Measurements from ENCODE around the gene BRCA2. TPM values are rescaled to one million over a fixed set of nuclear protein-coding genes. Genes with fewer than 3 reads are reported as not detected.

The BRCA2 gene
- total RNA-seq, 4 donors from 2014 or later = 2.1 to 6.1 (median 4.1) TPM

DNA sequence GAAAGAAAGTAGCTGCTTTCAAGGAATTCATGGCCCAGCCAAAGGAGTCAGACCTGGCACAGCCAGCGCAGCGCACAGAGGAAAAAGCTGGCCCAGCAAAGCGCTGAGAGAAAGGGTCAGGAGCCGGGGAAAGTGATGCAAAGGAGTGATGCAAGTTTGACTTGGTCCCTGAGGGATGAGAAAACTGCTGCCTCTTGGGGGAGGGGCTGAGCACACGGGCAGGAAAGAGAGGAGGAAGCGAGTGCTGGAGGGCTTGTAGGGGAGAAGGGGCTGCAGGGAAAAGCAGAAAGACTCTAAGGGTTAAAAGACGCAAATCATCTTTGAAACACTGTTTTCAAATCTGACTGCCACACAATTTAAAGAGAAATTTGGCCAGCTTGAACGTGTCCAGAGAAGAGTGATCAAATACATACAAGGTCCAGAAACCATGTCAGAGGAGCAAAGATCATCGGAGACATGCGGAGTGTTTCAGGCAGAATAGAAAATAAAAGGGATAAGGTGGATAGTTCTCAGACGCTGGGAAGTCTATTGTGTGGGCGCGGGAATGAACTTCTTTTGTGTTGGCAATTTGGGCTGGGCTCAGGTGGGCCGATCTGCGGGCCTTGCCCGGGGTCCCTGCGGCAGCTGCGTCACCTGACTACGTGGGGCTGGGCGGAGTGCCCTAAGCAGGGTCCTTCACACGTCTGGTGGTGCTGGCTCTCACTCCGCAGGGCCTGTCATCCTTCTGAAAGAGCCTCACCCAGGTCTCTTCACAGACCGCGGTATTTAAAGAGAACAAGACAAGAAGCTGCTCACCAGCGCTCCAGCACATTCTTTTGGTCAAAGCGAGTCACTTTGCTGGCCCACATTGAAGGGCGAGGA, 94.5 kb downstream of the BRCA2 start:
- peak overlapping the region in 1 of 4 donors; percentile 17 for H3K4me3 ChIP-seq
- no peaks in the 10 kb centered on the region for H3K9me3 ChIP-seq
- peak overlapping the region in 2 of 4 donors; percentile 18 to 43 for H3K27ac ChIP-seq
- intact Hi-C loops (cut with DNase I) = no loop called here
- no peak for TF ChIP-seq POLR2A (IDR thresholded peaks at IDR 0.05)
- TF ChIP-seq, protein P1, sequence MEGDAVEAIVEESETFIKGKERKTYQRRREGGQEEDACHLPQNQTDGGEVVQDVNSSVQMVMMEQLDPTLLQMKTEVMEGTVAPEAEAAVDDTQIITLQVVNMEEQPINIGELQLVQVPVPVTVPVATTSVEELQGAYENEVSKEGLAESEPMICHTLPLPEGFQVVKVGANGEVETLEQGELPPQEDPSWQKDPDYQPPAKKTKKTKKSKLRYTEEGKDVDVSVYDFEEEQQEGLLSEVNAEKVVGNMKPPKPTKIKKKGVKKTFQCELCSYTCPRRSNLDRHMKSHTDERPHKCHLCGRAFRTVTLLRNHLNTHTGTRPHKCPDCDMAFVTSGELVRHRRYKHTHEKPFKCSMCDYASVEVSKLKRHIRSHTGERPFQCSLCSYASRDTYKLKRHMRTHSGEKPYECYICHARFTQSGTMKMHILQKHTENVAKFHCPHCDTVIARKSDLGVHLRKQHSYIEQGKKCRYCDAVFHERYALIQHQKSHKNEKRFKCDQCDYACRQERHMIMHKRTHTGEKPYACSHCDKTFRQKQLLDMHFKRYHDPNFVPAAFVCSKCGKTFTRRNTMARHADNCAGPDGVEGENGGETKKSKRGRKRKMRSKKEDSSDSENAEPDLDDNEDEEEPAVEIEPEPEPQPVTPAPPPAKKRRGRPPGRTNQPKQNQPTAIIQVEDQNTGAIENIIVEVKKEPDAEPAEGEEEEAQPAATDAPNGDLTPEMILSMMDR (IDR thresholded peaks at IDR 0.05) = no peak
- WGBS, 2 donors = 65 to 72% methylated on average over 26 to 27 of the region's 27 CpGs
- no peak for DNase-seq
- H3K27me3 ChIP-seq = no peaks in the 10 kb centered on the region
- peaks cover 0 to 26% (median 0%) of the 10 kb centered on the region in 3 donors for H3K36me3 ChIP-seq
- peaks cover 0 to 25% (median 7%) of the 10 kb centered on the region in 3 donors for H3K4me1 ChIP-seq

DNA sequence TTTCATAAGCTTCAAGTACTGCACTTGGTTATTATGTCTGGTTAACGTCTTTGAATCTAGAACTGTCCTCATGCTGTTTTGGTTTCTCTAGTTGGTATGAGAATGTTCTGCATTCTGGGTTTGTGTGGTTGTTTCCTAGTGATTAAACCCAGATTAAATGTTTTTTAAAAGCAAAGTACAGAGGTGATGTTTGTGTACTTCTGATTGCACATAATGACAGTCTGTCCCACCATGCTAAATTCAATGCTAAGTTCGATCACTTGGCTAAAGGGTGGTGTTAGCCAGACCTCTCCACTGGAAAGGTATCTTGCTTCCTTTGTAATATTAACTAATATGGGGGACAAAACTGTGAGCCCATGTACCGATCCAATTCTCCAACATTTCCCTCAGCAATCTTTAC, 98.0 kb downstream of the BRCA2 start:
- DNase-seq = no peak
- Histone ChIP-seq H3K27ac (no peak overlapping the region), H3K36me3 (no peaks in the 10 kb centered on the region), H3K9me3 (no peaks in the 10 kb centered on the region), H3K4me3 (no peak overlapping the region), H3K27me3 (no peaks in the 10 kb centered on the region), H3K4me1 (peaks cover 0 to 21% (median 7%) of the 10 kb centered on the region in 3 donors)
- 88 to 90% methylated on average over 3 of the region's 3 CpGs for WGBS, 2 donors
- intact Hi-C loops (cut with DNase I) = no loop called here
- no peak for TF ChIP-seq POLR2A (IDR thresholded peaks at IDR 0.05)
- TF ChIP-seq, protein P1 (IDR thresholded peaks at IDR 0.05) = no peak

DNA sequence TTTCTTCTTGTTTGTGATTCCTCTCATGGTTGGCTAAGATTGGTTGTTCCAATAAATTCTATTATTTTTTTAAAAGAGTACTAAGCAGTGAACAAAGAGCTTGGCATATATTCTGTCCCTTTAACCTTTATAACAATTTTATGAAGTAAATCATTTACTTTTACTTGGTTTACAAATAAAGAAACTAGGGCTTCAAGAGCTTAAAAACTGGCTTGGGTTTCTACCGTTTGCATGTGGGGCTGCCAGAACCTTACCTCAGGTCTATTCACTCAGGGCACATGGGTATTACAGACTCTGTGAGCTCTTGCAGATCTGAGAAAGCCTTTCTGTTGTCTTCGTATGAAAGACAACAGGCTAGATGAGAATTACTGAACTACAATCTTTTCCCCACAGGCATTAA, 99.3 kb downstream of the BRCA2 start:
- H3K36me3 ChIP-seq = no peaks in the 10 kb centered on the region
- WGBS, 2 donors = 69 to 73% methylated on average over 2 of the region's 2 CpGs
- no peak overlapping the region for H3K4me3 ChIP-seq
- no peak overlapping the region for H3K27ac ChIP-seq
- intact Hi-C loops (cut with DNase I) = no loop called here
- H3K4me1 ChIP-seq = peaks cover 0 to 8% (median 0%) of the 10 kb centered on the region in 3 donors
- no peaks in the 10 kb centered on the region for H3K27me3 ChIP-seq
- no peaks in the 10 kb centered on the region for H3K9me3 ChIP-seq
- DNase-seq = no peak
- TF ChIP-seq POLR2A (IDR thresholded peaks at IDR 0.05) = no peak
- TF ChIP-seq, protein P1 (IDR thresholded peaks at IDR 0.05) = no peak

DNA sequence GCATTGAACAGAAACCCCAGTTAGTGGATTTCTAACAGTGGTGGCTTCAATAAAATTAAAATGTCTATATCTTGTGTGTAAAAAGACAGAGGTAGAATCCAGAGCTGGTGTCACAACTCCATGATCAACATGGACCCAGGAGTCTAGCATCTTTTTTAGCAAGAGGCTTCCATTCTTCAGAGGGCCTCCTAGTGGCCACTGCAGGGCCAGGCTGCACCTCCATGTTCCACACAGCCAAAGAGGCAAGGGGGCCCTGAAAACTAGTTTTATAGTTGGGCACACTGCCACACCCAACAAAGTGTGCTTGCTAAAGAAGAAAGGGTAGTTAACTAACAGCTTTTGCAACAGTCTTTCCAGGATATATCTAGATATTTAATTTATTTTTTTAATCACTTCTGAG, 99.7 kb downstream of the BRCA2 start:
- Histone ChIP-seq H3K27ac (no peak overlapping the region), H3K9me3 (no peaks in the 10 kb centered on the region), H3K4me3 (no peak overlapping the region), H3K27me3 (no peaks in the 10 kb centered on the region), H3K36me3 (peaks cover 0 to 3% (median 0%) of the 10 kb centered on the region in 3 donors), H3K4me1 (peaks cover 0 to 4% (median 0%) of the 10 kb centered on the region in 3 donors)
- DNase-seq = no peak
- intact Hi-C loops (cut with DNase I) = no loop called here
- no peak for TF ChIP-seq POLR2A (IDR thresholded peaks at IDR 0.05)
- TF ChIP-seq, protein P1 (IDR thresholded peaks at IDR 0.05) = peak in 3 of 6 experiments; percentile 25 to 42 (median 32)

DNA sequence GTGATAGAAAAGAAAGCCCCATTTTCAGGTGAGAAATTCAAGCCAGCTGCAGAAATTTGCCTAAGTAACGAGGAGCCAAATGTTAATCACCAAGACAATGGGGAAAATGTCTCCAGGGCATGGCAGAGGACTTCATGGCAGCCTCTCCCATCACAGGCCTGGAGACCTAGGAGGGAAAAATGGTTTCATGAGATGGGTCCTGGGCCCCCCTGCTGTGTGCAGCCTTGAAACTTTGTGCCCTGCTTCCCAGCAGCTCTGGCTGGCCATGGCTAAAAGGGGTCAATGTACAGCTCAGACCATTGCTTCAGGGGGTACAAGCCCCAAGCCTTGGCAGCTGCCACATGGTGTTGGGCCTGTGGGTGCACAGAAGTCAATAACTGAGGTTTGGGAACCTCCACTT, 102.7 kb downstream of the BRCA2 start:
- intact Hi-C loops (cut with DNase I) = no loop called here
- Histone ChIP-seq H3K9me3 (no peaks in the 10 kb centered on the region), H3K27me3 (no peaks in the 10 kb centered on the region), H3K4me1 (no peaks in the 10 kb centered on the region), H3K4me3 (no peak overlapping the region), H3K36me3 (peaks cover 0 to 11% (median 0%) of the 10 kb centered on the region in 3 donors), H3K27ac (no peak overlapping the region)
- 85 to 88% methylated on average over 1 of the region's 1 CpG for WGBS, 2 donors
- TF ChIP-seq, protein P1 (IDR thresholded peaks at IDR 0.05) = no peak
- TF ChIP-seq POLR2A (IDR thresholded peaks at IDR 0.05) = no peak
- no peak for DNase-seq

All from esophagus squamous epithelium (tissue), 5 donors.